Urinary bladder (tissue), 4 donors: ENCODE results near the gene OR51E2. TPM values are rescaled to one million over a fixed set of nuclear protein-coding genes. Genes with fewer than 3 reads are reported as not detected.
"Not testable (repeated sequence)": the region's sequence is repeated elsewhere in the genome, so short reads cannot be mapped to it uniquely, and the experiment has no call there.

ENCODE experiments used
- DNase-seq: peaks from one replicate; pipeline ENCODE4 v3.0.0-alpha.2; 2015; ENCODE audit errors: extremely low spot score
- H3K27ac ChIP-seq: one replicate; pipeline ENCODE4 v1.5.1; 2013; ENCODE audit warnings: low read depth, mild to moderate bottlenecking, moderate library complexity
- H3K36me3 ChIP-seq: one replicate; pipeline ENCODE4 v1.6.1; 2013; ENCODE audit warnings: mild to moderate bottlenecking, moderate library complexity; ENCODE audit not compliant: insufficient read depth
- H3K4me1 ChIP-seq: one replicate; pipeline ENCODE4 v1.6.1; 2013; ENCODE audit warnings: mild to moderate bottlenecking, moderate library complexity; ENCODE audit not compliant: insufficient read depth
- H3K4me3 ChIP-seq: one replicate; pipeline ENCODE4 v1.5.1; 2013; ENCODE audit warnings: low read depth, low read length
- WGBS: extraction: QIAGEN DNeasy Blood & Tissue Kit; methylation state at CpG from one replicate; pipeline ENCODE4 v1.1.7; 2013; 5-methylcytosine and 5-hydroxymethylcytosine counted together
- polyA plus RNA-seq: library from polyadenylated mRNA; stranded (reverse); fragments of 200-250 nt; gene quantifications from one replicate; pipeline ENCODE4 v1.2.3, GENCODE V29; 2013
- total RNA-seq: library from RNA; depleted of rRNA; stranded (reverse); fragments of >200 nt; gene quantifications from one replicate; pipeline ENCODE4 v1.2.3, GENCODE V29; 2014
- donor health status: healthy with polysubstance abuse.
- donor health status: healthy.

Gene OR51E2, protein sequence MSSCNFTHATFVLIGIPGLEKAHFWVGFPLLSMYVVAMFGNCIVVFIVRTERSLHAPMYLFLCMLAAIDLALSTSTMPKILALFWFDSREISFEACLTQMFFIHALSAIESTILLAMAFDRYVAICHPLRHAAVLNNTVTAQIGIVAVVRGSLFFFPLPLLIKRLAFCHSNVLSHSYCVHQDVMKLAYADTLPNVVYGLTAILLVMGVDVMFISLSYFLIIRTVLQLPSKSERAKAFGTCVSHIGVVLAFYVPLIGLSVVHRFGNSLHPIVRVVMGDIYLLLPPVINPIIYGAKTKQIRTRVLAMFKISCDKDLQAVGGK
- total RNA-seq (0.63 TPM), polyA plus RNA-seq (0.63 TPM)

GRCh38 chr11:4697585-4697984 lies at the start of gene OR51E2:
Gene OR51E2 (minus strand): TSS chr11:4697853. CDS start chr11:4682711, 15,142 bp downstream.
- 56% methylated on average over 3 of the region's 3 CpGs for WGBS
- Histone ChIP-seq H3K36me3 (no peaks in the 10 kb centered on the region), H3K4me3 (no peak within 1 kb of the TSS), H3K4me1 (no peaks in the 10 kb centered on the region), H3K27ac (no peak within 1 kb of the TSS)
- no peak for DNase-seq

DNA sequence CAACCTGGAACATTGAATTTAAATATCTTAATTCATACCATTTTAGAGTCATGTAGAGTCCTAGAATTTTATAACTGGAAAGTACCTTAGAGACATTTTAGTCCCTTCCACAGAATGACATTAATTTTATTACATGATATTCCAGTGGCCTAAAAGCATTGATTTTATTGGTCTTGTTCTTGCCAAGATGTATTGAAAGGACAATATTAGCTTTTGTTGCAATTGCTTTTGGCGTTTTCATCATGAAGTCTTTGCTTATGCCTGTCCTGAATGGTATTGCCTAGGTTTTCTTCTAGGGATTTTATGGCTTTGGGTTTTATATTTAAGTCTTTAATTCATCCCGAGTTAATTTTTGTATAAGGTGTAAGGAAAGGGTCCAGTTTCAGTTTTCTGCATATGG lies 43.1 kb upstream of the OR51E2 start:
- Histone ChIP-seq H3K36me3 (no peaks in the 10 kb centered on the region), H3K27ac (no peak overlapping the region), H3K4me3 (no peak overlapping the region), H3K4me1 (no peaks in the 10 kb centered on the region)
- DNase-seq = no peak
- 85% methylated on average over 2 of the region's 2 CpGs for WGBS

DNA sequence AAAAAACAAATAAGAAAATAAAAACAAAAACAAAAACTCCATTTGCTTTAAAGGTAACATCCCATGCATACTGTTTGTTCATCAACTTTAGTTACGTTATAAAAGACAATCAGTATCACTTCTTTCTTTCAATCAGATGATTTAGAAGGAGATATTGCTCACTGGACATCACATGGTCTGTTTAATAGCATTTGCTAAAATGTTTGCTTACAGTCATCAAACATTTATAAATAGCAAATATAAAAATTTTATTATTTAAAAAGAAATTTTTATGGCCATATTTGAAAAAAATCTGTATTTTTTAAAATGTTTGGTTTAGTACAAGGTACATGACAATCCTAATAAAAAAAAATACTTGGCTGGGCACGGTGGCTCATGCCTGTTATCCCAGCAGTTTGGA lies 29.5 kb upstream of the OR51E2 start:
- H3K27ac ChIP-seq = no peak overlapping the region
- H3K4me1 ChIP-seq = no peaks in the 10 kb centered on the region
- 75% methylated on average over 2 of the region's 2 CpGs for WGBS
- DNase-seq = no peak
- H3K36me3 ChIP-seq = no peaks in the 10 kb centered on the region
- no peak overlapping the region for H3K4me3 ChIP-seq

- 89% methylated on average over 33 of the region's 33 CpGs for WGBS
- not testable (repeated sequence) for DNase-seq, H3K36me3 ChIP-seq
Observed at GRCh38 chr11:4722616-4723534, 25.2 kb upstream of the OR51E2 start.

DNA sequence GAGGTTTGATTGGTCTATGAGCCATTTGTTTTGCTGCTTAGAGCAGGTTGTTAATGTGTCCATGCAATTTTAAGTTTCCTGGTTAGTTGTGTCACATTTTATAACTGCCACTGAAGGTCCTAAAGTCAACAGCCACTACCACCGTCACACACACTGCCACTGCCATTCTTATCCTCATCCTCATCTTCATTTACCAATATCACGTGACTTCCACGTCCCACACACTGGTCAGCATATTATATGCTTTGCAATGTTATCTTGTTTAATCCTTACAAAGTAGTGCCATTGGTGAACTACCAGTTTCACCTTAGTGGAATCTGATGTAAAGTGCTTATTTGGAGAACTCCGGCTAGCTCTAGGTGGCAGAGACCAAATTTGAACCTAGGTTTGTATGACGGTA lies 16.6 kb upstream of the OR51E2 start:
- Histone ChIP-seq H3K27ac (no peak overlapping the region), H3K4me1 (no peaks in the 10 kb centered on the region), H3K4me3 (no peak overlapping the region), H3K36me3 (no peaks in the 10 kb centered on the region)
- DNase-seq = no peak
- 69% methylated on average over 5 of the region's 5 CpGs for WGBS

More at GRCh38 chr11:4722616-4723534, 25.2 kb upstream of the OR51E2 start:
- H3K27ac ChIP-seq, H3K4me1 ChIP-seq, H3K4me3 ChIP-seq: not testable (repeated sequence)

- DNase-seq = no peak
- Histone ChIP-seq H3K4me1 (no peaks in the 10 kb centered on the region), H3K36me3 (no peaks in the 10 kb centered on the region), H3K27ac (no peak overlapping the region), H3K4me3 (no peak overlapping the region)
- 13% methylated on average over 1 of the region's 1 CpG for WGBS
Observed at GRCh38 chr11:4713241-4713640, 15.6 kb upstream of the OR51E2 start.

DNA sequence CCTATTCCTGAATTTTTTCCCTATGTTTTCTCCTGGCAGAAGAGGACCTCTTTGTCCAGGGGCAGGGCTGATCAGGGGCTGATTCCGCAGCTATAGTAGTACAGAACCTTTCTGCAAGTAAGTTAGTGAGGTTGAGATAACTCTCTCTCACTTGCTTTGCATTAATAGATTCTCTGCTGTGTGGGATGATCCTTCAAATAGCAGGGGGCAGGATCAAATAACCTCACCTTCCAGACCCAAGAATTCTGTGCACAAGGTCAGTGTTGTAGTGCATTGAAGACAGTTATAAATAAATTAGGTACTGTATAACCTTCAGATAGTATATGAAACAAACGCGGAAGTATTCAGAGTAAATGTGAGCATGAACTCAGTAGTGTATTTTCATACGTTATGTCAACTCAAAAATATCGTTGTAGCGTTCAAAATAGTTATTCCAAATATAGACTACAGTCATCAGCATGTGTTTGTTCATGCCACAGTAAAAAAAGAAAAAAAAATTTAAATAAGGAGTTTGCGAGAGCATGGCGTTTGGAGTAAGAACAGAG lies 7.2 kb upstream of the OR51E2 start:
- H3K36me3 ChIP-seq = no peaks in the 10 kb centered on the region
- no peaks in the 10 kb centered on the region for H3K4me1 ChIP-seq
- DNase-seq = no peak
- WGBS = 67% methylated on average over 8 of the region's 8 CpGs
- H3K27ac ChIP-seq = no peak overlapping the region
- no peak overlapping the region for H3K4me3 ChIP-seq

DNA sequence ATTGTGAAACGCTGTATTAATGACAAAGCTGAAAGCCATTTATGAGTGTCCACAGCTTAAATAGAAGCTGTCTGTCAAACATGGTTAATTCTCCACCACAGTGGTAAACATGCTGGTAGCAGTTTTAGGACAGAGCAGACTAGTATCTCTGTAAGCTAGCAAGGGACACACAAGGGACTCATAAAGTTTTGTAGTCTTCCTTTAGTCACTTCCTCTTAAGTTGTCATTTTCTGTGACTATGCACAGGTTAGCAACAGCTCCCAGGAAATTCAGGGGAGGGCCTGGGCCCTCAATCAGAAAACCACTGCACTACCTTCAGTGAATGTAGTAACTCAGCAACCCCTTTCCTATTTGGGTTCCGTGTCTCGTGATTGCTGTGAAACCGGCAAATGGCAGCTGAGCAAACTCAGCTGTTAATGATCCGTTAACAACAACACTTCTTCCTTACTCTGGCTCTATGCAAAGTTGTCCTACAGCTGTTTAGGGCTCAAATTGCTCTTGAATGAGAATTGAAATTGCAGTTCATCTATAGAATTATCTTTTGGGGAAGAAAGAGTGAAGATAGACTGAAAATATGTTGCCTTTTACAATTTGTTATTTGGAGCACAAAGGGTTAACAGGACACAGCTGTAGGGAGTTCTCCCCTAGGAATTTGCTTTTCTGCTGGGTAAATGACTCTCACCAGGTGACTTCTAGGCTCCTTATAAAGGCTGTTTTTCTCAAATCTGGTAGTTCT lies 6.6 kb upstream of the OR51E2 start, which contains the start of gene MMP26:
MMP26 (plus strand) TSS at position 731 of the 736 bp plus-strand sequence.
- no peak within 1 kb of the TSS for H3K4me3 ChIP-seq
- H3K36me3 ChIP-seq = no peaks in the 10 kb centered on the region
- WGBS = 33% methylated on average over 5 of the region's 5 CpGs
- H3K4me1 ChIP-seq = no peaks in the 10 kb centered on the region
- no peak for DNase-seq
- no peak within 1 kb of the TSS for H3K27ac ChIP-seq

GRCh38 chr11:4700436-4700820 lies 2.8 kb upstream of the OR51E2 start:
- no peaks in the 10 kb centered on the region for H3K4me1 ChIP-seq
- no peak for DNase-seq
- H3K36me3 ChIP-seq = no peaks in the 10 kb centered on the region
- H3K27ac ChIP-seq = no peak overlapping the region
- 49% methylated on average over 1 of the region's 1 CpG for WGBS
- H3K4me3 ChIP-seq = no peak overlapping the region

DNA sequence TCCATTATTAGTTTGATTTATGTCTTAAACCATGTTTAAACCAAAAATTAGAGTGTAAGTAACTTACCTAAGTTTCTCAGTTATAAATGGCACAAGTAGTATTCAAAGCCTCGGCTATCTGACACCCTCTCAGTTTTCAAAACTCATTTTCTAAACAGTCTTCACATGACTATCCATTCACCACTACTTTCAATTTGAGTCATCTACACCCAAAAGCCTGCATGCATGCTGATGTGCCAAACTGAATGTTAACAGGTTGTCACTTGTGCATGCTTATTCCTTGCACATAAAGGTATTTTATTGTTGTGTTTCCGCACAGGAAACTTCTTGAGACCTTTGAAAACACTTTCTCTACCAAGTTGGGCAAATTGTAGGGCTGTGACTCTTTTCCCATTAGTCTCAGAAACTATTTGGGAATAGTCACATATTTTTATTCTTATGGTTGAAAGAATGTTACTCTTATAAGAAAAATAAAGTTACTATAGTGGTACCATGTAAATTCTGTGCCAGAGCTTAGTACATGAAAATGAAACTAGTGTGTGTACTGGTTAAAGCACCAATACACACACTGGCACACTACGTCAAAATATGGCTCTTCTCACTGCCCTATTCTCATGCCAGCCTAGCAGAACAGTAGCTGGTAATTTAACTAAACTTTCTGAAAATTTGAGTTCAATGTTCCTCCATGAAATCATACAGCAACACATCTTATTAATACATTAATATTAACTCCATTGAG lies 2.2 kb upstream of the OR51E2 start:
- Histone ChIP-seq H3K4me1 (no peaks in the 10 kb centered on the region), H3K36me3 (no peaks in the 10 kb centered on the region), H3K27ac (no peak overlapping the region), H3K4me3 (no peak overlapping the region)
- 90% methylated on average over 3 of the region's 3 CpGs for WGBS
- no peak for DNase-seq

GRCh38 chr11:4695442-4695841 lies 2.2 kb downstream of the OR51E2 start:
- DNase-seq = no peak
- Histone ChIP-seq H3K4me3 (no peak overlapping the region), H3K4me1 (no peaks in the 10 kb centered on the region), H3K36me3 (no peaks in the 10 kb centered on the region), H3K27ac (no peak overlapping the region)
- 18% methylated on average over 1 of the region's 1 CpG for WGBS

DNA sequence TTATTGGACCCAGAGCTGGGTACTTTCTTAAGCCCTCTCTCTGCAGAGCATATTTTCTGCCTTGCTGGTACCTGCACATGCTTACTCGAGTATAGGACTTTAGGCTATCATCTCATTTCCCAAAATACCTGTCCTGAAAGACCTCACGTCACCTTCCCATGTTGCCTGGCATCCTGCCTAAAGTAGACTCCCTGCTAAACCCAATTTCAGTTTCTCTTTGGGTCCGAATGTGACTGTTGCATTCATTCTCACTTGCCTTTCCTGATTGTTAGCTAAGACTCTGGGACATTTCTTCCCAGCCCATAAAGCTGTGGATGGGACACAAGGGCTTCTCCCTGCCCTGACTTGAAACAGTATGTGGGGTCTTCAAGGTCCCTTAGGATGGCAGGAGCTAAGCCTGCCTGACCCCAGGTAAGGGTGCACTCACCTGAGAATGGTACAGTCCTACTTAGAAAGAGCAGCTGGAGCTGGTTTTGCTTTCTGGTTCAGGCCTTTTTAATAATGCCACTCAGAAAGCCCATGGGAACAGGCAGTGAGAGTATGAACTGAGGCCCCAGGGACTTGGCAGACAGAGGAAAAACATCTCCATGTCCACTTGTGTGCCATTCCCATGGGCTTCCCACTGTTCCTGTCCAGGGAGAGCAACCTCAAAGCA lies 12.9 kb downstream of the OR51E2 start:
- Histone ChIP-seq H3K27ac (no peak overlapping the region), H3K4me3 (no peak overlapping the region), H3K4me1 (no peaks in the 10 kb centered on the region), H3K36me3 (no peaks in the 10 kb centered on the region)
- no peak for DNase-seq
- 79% methylated on average over 3 of the region's 3 CpGs for WGBS
